IMR-90 (cell line): ENCODE data around the gene ARSA.
"Not testable (repeated sequence)": the region's sequence is repeated elsewhere in the genome, so short reads cannot be mapped to it uniquely, and the experiment has no call there.

Experiments used
- RCOR1 ChIP-seq: IDR thresholded peaks from 2 replicates; pipeline ENCODE4 v1.6.1; 2012; ENCODE audit warnings: mild to moderate bottlenecking, low read length, improper control_type of control experiment; ENCODE audit not compliant: insufficient replicate concordance
- USF2 ChIP-seq: fragments of 150-350 bp; IDR thresholded peaks from 2 replicates; pipeline ENCODE4 v1.6.1; 2017; ENCODE audit warnings: mild to moderate bottlenecking, antibody characterized with exemption, low read length, low read depth

DNA sequence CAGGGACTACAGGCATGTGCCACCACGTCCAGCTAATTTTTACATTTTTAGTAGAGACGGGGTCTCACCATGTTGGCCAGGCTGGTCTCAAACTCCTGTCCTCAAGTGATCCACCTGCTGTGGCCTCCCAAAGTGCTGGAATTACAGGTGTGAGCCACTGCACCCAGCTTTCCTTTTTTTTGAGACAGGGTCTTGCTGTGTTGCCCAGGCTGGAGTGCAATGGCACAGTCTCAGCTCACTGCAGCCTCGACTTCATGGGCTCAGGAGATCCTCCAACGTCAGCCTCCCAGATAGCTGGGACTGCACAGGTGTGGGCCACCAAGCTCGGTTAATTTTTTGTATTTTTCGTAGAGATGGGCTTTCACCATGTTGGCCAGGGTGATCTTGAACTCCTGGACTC is 26.7 kb upstream of the ARSA start:
- TF ChIP-seq RCOR1, USF2: not testable (repeated sequence)
